SK-N-SH treated with all-trans-retinoic acid at 6 μM for 48 hours (cell line): ENCODE results near the gene ING1.

ENCODE experiments used
- ATAC-seq: fragments of 200-7000 bp; cut with Tn5 transposase; 3 replicates; pipeline ENCODE4 v1.9.1; 2020; ENCODE audit warnings: mild to moderate bottlenecking, moderate library complexity
- ARNTL ChIP-seq: fragments of 450-650 bp; formaldehyde crosslinking; IDR thresholded peaks from 2 replicates; pipeline ENCODE4 v1.5.0; 2020; ENCODE audit warnings: low read depth, mild to moderate bottlenecking, moderate library complexity, borderline replicate concordance
- BACH2 ChIP-seq: fragments of 250-450 bp; sonication (Bioruptor Pico); IDR thresholded peaks from 2 replicates; pipeline ENCODE4 v1.9.0; 2021; ENCODE audit warnings: mild to moderate bottlenecking, borderline replicate concordance
- CSDC2 ChIP-seq: fragments of 250-450 bp; sonication (Bioruptor Pico); IDR thresholded peaks from 2 replicates; pipeline ENCODE4 v1.5.0; 2020; ENCODE audit warnings: mild to moderate bottlenecking, moderate library complexity
- CSRNP3 ChIP-seq: fragments of 250-450 bp; sonication (Bioruptor Pico); IDR thresholded peaks from 2 replicates; pipeline ENCODE4 v1.5.1; 2021; ENCODE audit warnings: mild to moderate bottlenecking, moderate library complexity
- ESRRG ChIP-seq: fragments of 250-450 bp; sonication (Bioruptor Pico); IDR thresholded peaks from 2 replicates; pipeline ENCODE4 v1.6.1; 2021; ENCODE audit warnings: mild to moderate bottlenecking
- GLIS3 ChIP-seq: fragments of 250-450 bp; sonication (Bioruptor Pico); IDR thresholded peaks from 2 replicates; pipeline ENCODE4 v1.5.0; 2020; ENCODE audit warnings: mild to moderate bottlenecking, moderate library complexity
- ISL1 ChIP-seq: fragments of 250-450 bp; sonication (Bioruptor Pico); IDR thresholded peaks from 2 replicates; pipeline ENCODE4 v2.1.2; 2022; ENCODE audit warnings: mild to moderate bottlenecking, moderate library complexity
- OSR1 ChIP-seq: fragments of 250-450 bp; sonication (Bioruptor Pico); IDR thresholded peaks from 2 replicates; pipeline ENCODE4 v1.8.0; 2022; ENCODE audit warnings: moderate library complexity, mild to moderate bottlenecking, inconsistent platforms
- PPARA ChIP-seq: fragments of 250-450 bp; sonication (Bioruptor Pico); IDR thresholded peaks from 2 replicates; pipeline ENCODE4 v1.5.0; 2020; ENCODE audit warnings: mild to moderate bottlenecking, borderline replicate concordance
- RARB ChIP-seq: fragments of 250-450 bp; sonication (Bioruptor Pico); IDR thresholded peaks from 2 replicates; pipeline ENCODE4 v1.8.0; 2021; ENCODE audit warnings: mild to moderate bottlenecking, moderate library complexity
- SNAI2 ChIP-seq: fragments of 250-450 bp; sonication (Bioruptor Pico); IDR thresholded peaks from 2 replicates; pipeline ENCODE4 v1.5.0; 2020; ENCODE audit warnings: mild to moderate bottlenecking, moderate library complexity
- TCF4 ChIP-seq: fragments of 250-450 bp; sonication (Bioruptor Pico); IDR thresholded peaks from 2 replicates; pipeline ENCODE4 v1.8.0; 2021; ENCODE audit warnings: mild to moderate bottlenecking, moderate library complexity, borderline replicate concordance
- TOX ChIP-seq: fragments of 250-450 bp; sonication (Bioruptor Pico); IDR thresholded peaks from 2 replicates; pipeline ENCODE4 v1.8.0; 2021; ENCODE audit warnings: mild to moderate bottlenecking, moderate library complexity, borderline replicate concordance
- ZC3H10 ChIP-seq: fragments of 250-450 bp; sonication (Bioruptor Pico); IDR thresholded peaks from 2 replicates; pipeline ENCODE4 v1.5.1; 2021; ENCODE audit warnings: mild to moderate bottlenecking, moderate library complexity
- ZFP3 ChIP-seq: fragments of 250-450 bp; sonication (Bioruptor Pico); IDR thresholded peaks from 2 replicates; pipeline ENCODE4 v1.5.0; 2020; ENCODE audit warnings: mild to moderate bottlenecking, moderate library complexity
- ZFP30 ChIP-seq: fragments of 450-650 bp; formaldehyde crosslinking; IDR thresholded peaks from 2 replicates; pipeline ENCODE4 v1.5.0; 2022; ENCODE audit warnings: mild to moderate bottlenecking, moderate library complexity
- ZNF565 ChIP-seq: fragments of 450-650 bp; formaldehyde crosslinking; conservative IDR thresholded peaks from 2 replicates; pipeline ENCODE4 v1.5.0; 2020; ENCODE audit warnings: low read depth, mild to moderate bottlenecking, moderate library complexity
- ZNF70 ChIP-seq: fragments of 450-650 bp; formaldehyde crosslinking; IDR thresholded peaks from 2 replicates; pipeline ENCODE4 v1.5.0; 2020; ENCODE audit warnings: mild to moderate bottlenecking, moderate library complexity
- ZNF8 ChIP-seq: fragments of 450-650 bp; formaldehyde crosslinking; IDR thresholded peaks from 2 replicates; pipeline ENCODE4 v1.5.0; 2020; ENCODE audit warnings: mild to moderate bottlenecking, moderate library complexity
- TF ChIP-seq, protein P1 (sequence below): fragments of 250-450 bp; sonication (Bioruptor Pico); IDR thresholded peaks from 2 replicates; pipeline ENCODE4 v1.5.1; 2020; ENCODE audit warnings: low read depth, mild to moderate bottlenecking, moderate library complexity
- TF ChIP-seq, protein P2 (sequence below): fragments of 250-450 bp; sonication (Bioruptor Pico); IDR thresholded peaks from 2 replicates; pipeline ENCODE4 v1.8.0; 2021; ENCODE audit warnings: low read depth, mild to moderate bottlenecking, moderate library complexity, borderline replicate concordance
- TF ChIP-seq, protein P3 (sequence below): fragments of 250-450 bp; sonication (Bioruptor Pico); IDR thresholded peaks from 2 replicates; pipeline ENCODE4 v1.8.0; 2020; ENCODE audit warnings: mild to moderate bottlenecking, moderate library complexity, borderline replicate concordance

The ING1 gene

GRCh38 chr13:110684388-110685056 is 29.0 kb upstream of the ING1 start:
- ATAC-seq = no peak
- TF ChIP-seq GLIS3 (no peak), ZC3H10 (CRISPR knock-in tag) (no peak), ISL1 (no peak), RARB (no peak), ZNF70 (no peak), PPARA (CRISPR knock-in tag) (no peak), ESRRG (no peak), BACH2 (no peak), SNAI2 (no peak), ZNF8 (no peak), ZFP3 (no peak), ZNF565 (CRISPR knock-in tag) (no peak), CSDC2 (CRISPR knock-in tag) (no peak), OSR1 (no peak), ARNTL (CRISPR knock-in tag) (no peak), TCF4 (CRISPR knock-in tag) (no peak), CSRNP3 (CRISPR knock-in tag) (no peak), ZFP30 (no peak)
- TF ChIP-seq, protein P1, sequence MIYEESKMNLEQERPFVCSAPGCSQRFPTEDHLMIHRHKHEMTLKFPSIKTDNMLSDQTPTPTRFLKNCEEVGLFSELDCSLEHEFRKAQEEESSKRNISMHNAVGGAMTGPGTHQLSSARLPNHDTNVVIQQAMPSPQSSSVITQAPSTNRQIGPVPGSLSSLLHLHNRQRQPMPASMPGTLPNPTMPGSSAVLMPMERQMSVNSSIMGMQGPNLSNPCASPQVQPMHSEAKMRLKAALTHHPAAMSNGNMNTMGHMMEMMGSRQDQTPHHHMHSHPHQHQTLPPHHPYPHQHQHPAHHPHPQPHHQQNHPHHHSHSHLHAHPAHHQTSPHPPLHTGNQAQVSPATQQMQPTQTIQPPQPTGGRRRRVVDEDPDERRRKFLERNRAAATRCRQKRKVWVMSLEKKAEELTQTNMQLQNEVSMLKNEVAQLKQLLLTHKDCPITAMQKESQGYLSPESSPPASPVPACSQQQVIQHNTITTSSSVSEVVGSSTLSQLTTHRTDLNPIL (CRISPR knock-in tag) = no peak
- TF ChIP-seq, protein P2, sequence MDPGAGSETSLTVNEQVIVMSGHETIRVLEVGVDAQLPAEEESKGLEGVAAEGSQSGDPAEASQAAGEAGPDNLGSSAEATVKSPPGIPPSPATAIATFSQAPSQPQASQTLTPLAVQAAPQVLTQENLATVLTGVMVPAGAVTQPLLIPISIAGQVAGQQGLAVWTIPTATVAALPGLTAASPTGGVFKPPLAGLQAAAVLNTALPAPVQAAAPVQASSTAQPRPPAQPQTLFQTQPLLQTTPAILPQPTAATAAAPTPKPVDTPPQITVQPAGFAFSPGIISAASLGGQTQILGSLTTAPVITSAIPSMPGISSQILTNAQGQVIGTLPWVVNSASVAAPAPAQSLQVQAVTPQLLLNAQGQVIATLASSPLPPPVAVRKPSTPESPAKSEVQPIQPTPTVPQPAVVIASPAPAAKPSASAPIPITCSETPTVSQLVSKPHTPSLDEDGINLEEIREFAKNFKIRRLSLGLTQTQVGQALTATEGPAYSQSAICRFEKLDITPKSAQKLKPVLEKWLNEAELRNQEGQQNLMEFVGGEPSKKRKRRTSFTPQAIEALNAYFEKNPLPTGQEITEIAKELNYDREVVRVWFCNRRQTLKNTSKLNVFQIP (CRISPR knock-in tag) = no peak

GRCh38 chr13:110685305-110686020 is 28.0 kb upstream of the ING1 start:
- no peak for ATAC-seq
- TF ChIP-seq, protein P2 (CRISPR knock-in tag) = no peak

GRCh38 chr13:110687736-110688135 is 25.8 kb upstream of the ING1 start:
- ATAC-seq = no peak
- TF ChIP-seq ZFP30 = no peak
- no peak for TF ChIP-seq SNAI2
- no peak for TF ChIP-seq ZFP3
- no peak for TF ChIP-seq PPARA (CRISPR knock-in tag)
- no peak for TF ChIP-seq GLIS3
- TF ChIP-seq CSDC2 (CRISPR knock-in tag) = no peak
- TF ChIP-seq ZNF565 (CRISPR knock-in tag) = no peak
- TF ChIP-seq TOX (CRISPR knock-in tag) = no peak
- no peak for TF ChIP-seq ZC3H10 (CRISPR knock-in tag)
- no peak for TF ChIP-seq TCF4 (CRISPR knock-in tag)
- TF ChIP-seq, protein P3, sequence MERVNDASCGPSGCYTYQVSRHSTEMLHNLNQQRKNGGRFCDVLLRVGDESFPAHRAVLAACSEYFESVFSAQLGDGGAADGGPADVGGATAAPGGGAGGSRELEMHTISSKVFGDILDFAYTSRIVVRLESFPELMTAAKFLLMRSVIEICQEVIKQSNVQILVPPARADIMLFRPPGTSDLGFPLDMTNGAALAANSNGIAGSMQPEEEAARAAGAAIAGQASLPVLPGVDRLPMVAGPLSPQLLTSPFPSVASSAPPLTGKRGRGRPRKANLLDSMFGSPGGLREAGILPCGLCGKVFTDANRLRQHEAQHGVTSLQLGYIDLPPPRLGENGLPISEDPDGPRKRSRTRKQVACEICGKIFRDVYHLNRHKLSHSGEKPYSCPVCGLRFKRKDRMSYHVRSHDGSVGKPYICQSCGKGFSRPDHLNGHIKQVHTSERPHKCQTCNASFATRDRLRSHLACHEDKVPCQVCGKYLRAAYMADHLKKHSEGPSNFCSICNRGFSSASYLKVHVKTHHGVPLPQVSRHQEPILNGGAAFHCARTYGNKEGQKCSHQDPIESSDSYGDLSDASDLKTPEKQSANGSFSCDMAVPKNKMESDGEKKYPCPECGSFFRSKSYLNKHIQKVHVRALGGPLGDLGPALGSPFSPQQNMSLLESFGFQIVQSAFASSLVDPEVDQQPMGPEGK = no peak
- no peak for TF ChIP-seq ISL1
- no peak for TF ChIP-seq BACH2
- no peak for TF ChIP-seq CSRNP3 (CRISPR knock-in tag)
- no peak for TF ChIP-seq ZNF70
